Measurements from ENCODE around the gene TMEM33. TPM values are rescaled to one million over a fixed set of nuclear protein-coding genes. Genes with fewer than 3 reads are reported as not detected.
"Not testable (repeated sequence)": the region's sequence is repeated elsewhere in the genome, so short reads cannot be mapped to it uniquely, and the experiment has no call there.

TMEM33 gene
- polyA plus RNA-seq, 2 of the 4 experiments (the other 2 are of a cell fraction) = 29.0 to 73.4 TPM

- Histone ChIP-seq H3K4me2 (no peak overlapping the region), H3K4me1 (peaks cover 4% of the 10 kb centered on the region; the same call in 1 of the 3 replicates), H3K27ac (no peak overlapping the region), H3K4me3 (no peak overlapping the region), H3K9me3 (no peaks in the 10 kb centered on the region)
- TF ChIP-seq HOXA7 (CRISPR knock-in tag; IDR thresholded peaks at IDR 0.05) = no peak
- TF ChIP-seq PBX3 (IDR thresholded peaks at IDR 0.05) = no peak
- TF ChIP-seq ATOH8 (CRISPR knock-in tag; IDR thresholded peaks at IDR 0.05; ENCODE audit: low read depth) = no peak
- TF ChIP-seq RARB (CRISPR knock-in tag; IDR thresholded peaks at IDR 0.05) = no peak
- no peak for TF ChIP-seq TFCP2L1 (CRISPR knock-in tag; IDR thresholded peaks at IDR 0.05)
- no peak for TF ChIP-seq CHD2 (IDR thresholded peaks at IDR 0.05; ENCODE audit: low read length, partially characterized antibody)
- no peak for TF ChIP-seq EP300 (IDR thresholded peaks at IDR 0.05)
- no peak for TF ChIP-seq KDM1A (IDR thresholded peaks at IDR 0.05; ENCODE audit: low read depth)
- TF ChIP-seq FOSB (CRISPR knock-in tag; IDR thresholded peaks at IDR 0.05) = no peak
- TF ChIP-seq POLR2A (IDR thresholded peaks at IDR 0.05; ENCODE audit: low read length) = no peak
- TF ChIP-seq MAZ (IDR thresholded peaks at IDR 0.05; ENCODE audit: borderline replicate concordance, low read depth, low read length) = no peak
- no peak for TF ChIP-seq MAX (IDR thresholded peaks at IDR 0.05)
- TF ChIP-seq CHD4 (IDR thresholded peaks at IDR 0.05; ENCODE audit: borderline replicate concordance) = no peak
- TF ChIP-seq CEBPB (IDR thresholded peaks at IDR 0.05) = no peak
- TF ChIP-seq ELK1 (IDR thresholded peaks at IDR 0.05; ENCODE audit: low read depth, low read length) = no peak
- TF ChIP-seq SMC3 (IDR thresholded peaks at IDR 0.05) = no peak
- no peak for TF ChIP-seq HES2 (IDR thresholded peaks at IDR 0.05)
- TF ChIP-seq RAD21 (conservative IDR thresholded peaks at IDR 0.05 in 1 of 2, IDR thresholded peaks at IDR 0.05 in 1 of 2) = no peak
- TF ChIP-seq ZSCAN20 (CRISPR knock-in tag; IDR thresholded peaks at IDR 0.05) = no peak
- TF ChIP-seq RCOR1 (IDR thresholded peaks at IDR 0.05; ENCODE audit: low read depth, low read length) = no peak
- FAIRE-seq = no peak
- DNase-seq (ENCODE audit: low read depth in 1 of 2, low spot score in 1 of 2) = no peak
- ATAC-seq = no peak
- ChIA-PET CTCF (no interaction called here), POLR2A (no interaction called here)
- WGBS (ENCODE audit: missing lambda C conversion rate) = 2% methylated on average over 2 of the region's 2 CpGs
Observed at GRCh38 chr4:41918278-41918677, 17.0 kb upstream of the TMEM33 start.

- CTCF ChIA-PET; DNase-seq (ENCODE audit: low read depth in 1 of 2, low spot score in 1 of 2); ATAC-seq; H3K4me1 ChIP-seq; H3K27ac ChIP-seq; H3K9me3 ChIP-seq; H3K4me3 ChIP-seq; POLR2A ChIA-PET; FAIRE-seq; H3K4me2 ChIP-seq: not testable (repeated sequence)
- 100% methylated on average over 2 of the region's 2 CpGs for WGBS (ENCODE audit: missing lambda C conversion rate)
Observed at GRCh38 chr4:41920416-41920815, 14.8 kb upstream of the TMEM33 start.

GRCh38 chr4:41921476-41921875, 13.8 kb upstream of the TMEM33 start:
- H3K27ac ChIP-seq = no peak overlapping the region
- FAIRE-seq (no peak), ATAC-seq (no peak), DNase-seq (ENCODE audit: low read depth in 1 of 2, low spot score in 1 of 2) (no peak)
- CTCF ChIA-PET = no interaction called here
- 61% methylated on average over 4 of the region's 4 CpGs for WGBS (ENCODE audit: missing lambda C conversion rate)
- no peaks in the 10 kb centered on the region for H3K4me1 ChIP-seq
- H3K4me2 ChIP-seq = no peak overlapping the region
- H3K9me3 ChIP-seq = no peaks in the 10 kb centered on the region
- no peak overlapping the region for H3K4me3 ChIP-seq
- POLR2A ChIA-PET = no interaction called here
- TF ChIP-seq REST (IDR thresholded peaks at IDR 0.05) (no peak), HEYL (CRISPR knock-in tag; IDR thresholded peaks at IDR 0.05) (no peak), HOXA7 (CRISPR knock-in tag; IDR thresholded peaks at IDR 0.05) (no peak), CEBPB (IDR thresholded peaks at IDR 0.05) (no peak), FOXS1 (CRISPR knock-in tag; IDR thresholded peaks at IDR 0.05) (no peak), SMC3 (IDR thresholded peaks at IDR 0.05) (no peak), ZSCAN20 (CRISPR knock-in tag; IDR thresholded peaks at IDR 0.05) (no peak), HES2 (IDR thresholded peaks at IDR 0.05) (no peak), RFX5 (IDR thresholded peaks at IDR 0.05) (no peak), NPAS2 (CRISPR knock-in tag; IDR thresholded peaks at IDR 0.05; ENCODE audit: borderline replicate concordance) (no peak), E2F6 (IDR thresholded peaks at IDR 0.05; ENCODE audit: borderline replicate concordance, low read depth) (no peak), MAX (IDR thresholded peaks at IDR 0.05) (no peak), BHLHE40 (IDR thresholded peaks at IDR 0.05; ENCODE audit: low read depth, low read length) (no peak)
